ENCODE measurements around the gene LDB2. TPM values are rescaled to one million over a fixed set of nuclear protein-coding genes. Genes with fewer than 3 reads are reported as not detected.

Gene LDB2
- total RNA-seq, 1 donor from 2014 or later = 55.8 TPM

DNA sequence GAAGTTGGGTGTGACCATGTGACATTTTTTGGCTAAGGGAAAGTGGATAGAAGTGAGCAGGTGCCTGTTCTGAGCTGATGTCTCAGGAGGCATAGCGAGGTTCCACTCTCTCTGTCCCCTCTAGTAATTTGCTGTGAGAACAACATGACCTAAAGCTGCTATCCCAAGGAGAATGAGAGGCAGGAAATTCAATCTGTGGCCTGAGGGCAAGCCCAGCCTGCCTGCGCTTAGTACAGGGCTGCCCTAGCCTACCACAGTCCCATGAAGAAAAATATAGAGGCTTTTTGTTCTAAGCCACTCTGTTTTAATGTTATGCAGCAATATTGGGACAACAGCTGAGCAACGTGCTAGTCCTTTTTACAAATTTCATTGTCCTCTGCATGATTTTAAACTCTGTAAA lies 193.1 kb downstream of the LDB2 start:
- Histone ChIP-seq H3K27me3 (ENCODE audit: control insufficient read depth in 3 of 3, insufficient read depth in 3 of 3, low read length in 3 of 3) (no peaks in the 10 kb centered on the region), H3K9me3 (ENCODE audit: control insufficient read depth in 3 of 3, low read length in 3 of 3) (no peaks in the 10 kb centered on the region), H3K4me1 (ENCODE audit: control insufficient read depth in 3 of 3, insufficient read depth in 3 of 3, low read length in 3 of 3) (no peaks in the 10 kb centered on the region), H3K9ac (ENCODE audit: low read depth in 1 of 3, low read length in 3 of 3) (no peak overlapping the region), H3K36me3 (ENCODE audit: control insufficient read depth in 3 of 3, insufficient read depth in 3 of 3, low read length in 3 of 3) (no peaks in the 10 kb centered on the region), H3K4me3 (ENCODE audit: low read length in 3 of 3) (no peak overlapping the region), H3K27ac (ENCODE audit: low read depth, low read length) (no peak overlapping the region)

DNA sequence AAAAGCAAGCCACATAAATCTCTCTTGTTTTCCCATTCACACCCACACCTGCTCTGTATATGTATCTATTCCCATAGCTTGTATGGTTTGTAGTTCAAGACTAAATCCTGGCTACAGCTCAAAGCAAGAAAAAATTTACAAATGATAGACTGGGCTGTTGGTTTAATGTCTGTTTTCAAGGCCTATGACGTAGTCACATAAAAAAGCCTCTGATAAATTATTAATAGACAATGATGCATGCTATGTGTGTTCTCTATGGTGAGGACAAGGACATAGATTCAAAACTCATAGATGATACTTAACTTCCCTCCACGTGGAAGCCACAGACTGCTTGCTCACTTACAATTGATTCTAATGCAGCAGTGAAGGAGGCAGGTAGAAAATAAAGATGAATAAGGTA lies 194.0 kb downstream of the LDB2 start:
- Histone ChIP-seq H3K27ac (ENCODE audit: low read depth, low read length) (no peak overlapping the region), H3K9me3 (ENCODE audit: control insufficient read depth in 3 of 3, low read length in 3 of 3) (no peaks in the 10 kb centered on the region), H3K4me3 (ENCODE audit: low read length in 3 of 3) (no peak overlapping the region), H3K9ac (ENCODE audit: low read depth in 1 of 3, low read length in 3 of 3) (no peak overlapping the region), H3K27me3 (ENCODE audit: control insufficient read depth in 3 of 3, insufficient read depth in 3 of 3, low read length in 3 of 3) (no peaks in the 10 kb centered on the region), H3K4me1 (ENCODE audit: control insufficient read depth in 3 of 3, insufficient read depth in 3 of 3, low read length in 3 of 3) (no peaks in the 10 kb centered on the region), H3K36me3 (ENCODE audit: control insufficient read depth in 3 of 3, insufficient read depth in 3 of 3, low read length in 3 of 3) (no peaks in the 10 kb centered on the region)

DNA sequence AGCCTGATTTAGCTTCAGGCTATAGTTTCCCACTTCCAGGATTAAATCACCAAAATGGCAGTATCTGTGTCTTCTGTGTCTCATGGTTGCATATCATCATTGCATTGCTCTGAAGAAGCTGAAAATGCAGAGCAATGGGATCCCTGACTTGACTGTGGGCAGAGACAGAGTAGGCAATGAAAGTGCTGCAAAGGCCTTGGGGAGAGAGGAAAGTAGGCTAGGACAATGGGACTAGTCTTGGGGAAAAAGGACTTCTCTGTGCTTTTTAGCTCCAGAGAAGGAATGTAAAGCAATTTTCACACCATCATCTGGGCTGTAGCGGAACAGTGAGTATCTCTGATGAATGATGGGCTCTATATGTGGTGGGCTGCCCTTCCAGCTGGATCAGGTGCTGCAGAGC lies 202.5 kb downstream of the LDB2 start:
- no peaks in the 10 kb centered on the region for H3K27me3 ChIP-seq (ENCODE audit: control insufficient read depth in 3 of 3, insufficient read depth in 3 of 3, low read length in 3 of 3)
- no peaks in the 10 kb centered on the region for H3K36me3 ChIP-seq (ENCODE audit: control insufficient read depth in 3 of 3, insufficient read depth in 3 of 3, low read length in 3 of 3)
- H3K27ac ChIP-seq (ENCODE audit: low read depth, low read length) = no peak overlapping the region
- peaks cover 0 to 6% (median 0%) of the 10 kb centered on the region in 3 donors for H3K4me1 ChIP-seq (ENCODE audit: control insufficient read depth in 3 of 3, insufficient read depth in 3 of 3, low read length in 3 of 3)
- no peaks in the 10 kb centered on the region for H3K9me3 ChIP-seq (ENCODE audit: control insufficient read depth in 3 of 3, low read length in 3 of 3)
- no peak overlapping the region for H3K9ac ChIP-seq (ENCODE audit: low read depth in 1 of 3, low read length in 3 of 3)
- H3K4me3 ChIP-seq (ENCODE audit: low read length in 3 of 3) = no peak overlapping the region

GRCh38 chr4:16694884-16695276 lies 203.6 kb downstream of the LDB2 start:
- no peaks in the 10 kb centered on the region for H3K27me3 ChIP-seq (ENCODE audit: control insufficient read depth in 3 of 3, insufficient read depth in 3 of 3, low read length in 3 of 3)
- no peaks in the 10 kb centered on the region for H3K36me3 ChIP-seq (ENCODE audit: control insufficient read depth in 3 of 3, insufficient read depth in 3 of 3, low read length in 3 of 3)
- no peak overlapping the region for H3K27ac ChIP-seq (ENCODE audit: low read depth, low read length)
- no peaks in the 10 kb centered on the region for H3K9me3 ChIP-seq (ENCODE audit: control insufficient read depth in 3 of 3, low read length in 3 of 3)
- H3K9ac ChIP-seq (ENCODE audit: low read depth in 1 of 3, low read length in 3 of 3) = no peak overlapping the region
- H3K4me3 ChIP-seq (ENCODE audit: low read length in 3 of 3) = no peak overlapping the region
- H3K4me1 ChIP-seq (ENCODE audit: control insufficient read depth in 3 of 3, insufficient read depth in 3 of 3, low read length in 3 of 3) = peaks cover 0 to 6% (median 0%) of the 10 kb centered on the region in 3 donors

DNA sequence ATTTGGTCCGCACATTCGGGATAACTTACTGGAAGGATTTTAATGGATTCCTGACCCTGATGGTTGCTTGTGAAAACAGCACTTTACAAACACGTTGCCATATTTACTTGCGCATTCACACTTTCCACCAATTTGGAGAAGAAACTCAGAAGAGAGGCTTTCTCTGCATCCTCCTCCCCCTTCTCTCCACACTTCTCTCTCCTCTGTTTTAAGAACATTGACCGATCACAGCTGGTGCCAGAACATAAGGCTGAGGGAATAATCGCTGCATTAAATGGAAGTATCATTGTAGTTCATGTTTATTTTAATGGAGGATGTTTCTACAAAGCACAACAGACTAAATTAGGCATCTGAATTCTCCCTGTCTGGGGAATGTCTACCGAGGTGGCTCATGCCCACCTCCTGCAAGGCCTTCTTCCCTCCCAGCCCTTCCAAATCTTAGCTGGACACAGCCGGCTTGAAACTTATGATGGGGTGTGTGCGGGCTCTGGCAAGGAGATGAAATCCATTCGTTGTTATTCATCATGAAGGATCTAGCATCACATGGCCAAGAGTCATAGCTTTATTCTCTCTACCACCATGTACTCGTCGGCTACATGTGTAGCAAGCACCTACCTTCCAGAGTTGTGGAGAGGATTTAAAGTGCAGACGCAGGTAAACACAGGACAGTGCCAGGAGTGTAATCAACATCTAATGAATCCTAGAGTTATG lies 204.1 kb downstream of the LDB2 start:
- Histone ChIP-seq H3K36me3 (ENCODE audit: control insufficient read depth in 3 of 3, insufficient read depth in 3 of 3, low read length in 3 of 3) (no peaks in the 10 kb centered on the region), H3K4me1 (ENCODE audit: control insufficient read depth in 3 of 3, insufficient read depth in 3 of 3, low read length in 3 of 3) (peaks cover 0 to 6% (median 0%) of the 10 kb centered on the region in 3 donors), H3K27me3 (ENCODE audit: control insufficient read depth in 3 of 3, insufficient read depth in 3 of 3, low read length in 3 of 3) (no peaks in the 10 kb centered on the region), H3K27ac (ENCODE audit: low read depth, low read length) (no peak overlapping the region), H3K9ac (ENCODE audit: low read depth in 1 of 3, low read length in 3 of 3) (no peak overlapping the region), H3K4me3 (ENCODE audit: low read length in 3 of 3) (no peak overlapping the region), H3K9me3 (ENCODE audit: control insufficient read depth in 3 of 3, low read length in 3 of 3) (no peaks in the 10 kb centered on the region)

DNA sequence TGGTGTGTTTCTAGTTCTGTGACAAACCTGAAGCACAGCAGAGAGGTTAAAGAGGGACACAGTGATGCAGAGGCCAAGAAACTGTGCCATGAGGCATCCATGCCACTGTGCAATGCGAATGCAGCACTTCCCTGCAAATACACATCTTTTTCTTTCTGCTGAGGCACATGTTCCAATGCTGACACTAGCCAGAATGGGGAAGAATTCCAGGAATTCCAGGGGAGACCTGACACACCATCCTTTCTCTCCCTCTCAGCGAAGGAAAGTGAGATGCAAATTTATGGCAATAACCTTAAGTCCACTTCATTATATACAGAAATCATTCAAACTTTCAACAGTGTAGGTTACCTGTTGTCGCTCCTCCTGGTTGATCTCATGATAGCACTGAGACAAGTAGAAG lies 204.8 kb downstream of the LDB2 start:
- Histone ChIP-seq H3K4me3 (ENCODE audit: low read length in 3 of 3) (no peak overlapping the region), H3K36me3 (ENCODE audit: control insufficient read depth in 3 of 3, insufficient read depth in 3 of 3, low read length in 3 of 3) (no peaks in the 10 kb centered on the region), H3K9me3 (ENCODE audit: control insufficient read depth in 3 of 3, low read length in 3 of 3) (no peaks in the 10 kb centered on the region), H3K27ac (ENCODE audit: low read depth, low read length) (no peak overlapping the region), H3K27me3 (ENCODE audit: control insufficient read depth in 3 of 3, insufficient read depth in 3 of 3, low read length in 3 of 3) (no peaks in the 10 kb centered on the region), H3K4me1 (ENCODE audit: control insufficient read depth in 3 of 3, insufficient read depth in 3 of 3, low read length in 3 of 3) (peaks cover 0 to 6% (median 0%) of the 10 kb centered on the region in 3 donors), H3K9ac (ENCODE audit: low read depth in 1 of 3, low read length in 3 of 3) (no peak overlapping the region)

- no peaks in the 10 kb centered on the region for H3K9me3 ChIP-seq (ENCODE audit: control insufficient read depth in 3 of 3, low read length in 3 of 3)
- no peaks in the 10 kb centered on the region for H3K36me3 ChIP-seq (ENCODE audit: control insufficient read depth in 3 of 3, insufficient read depth in 3 of 3, low read length in 3 of 3)
- no peak overlapping the region for H3K4me3 ChIP-seq (ENCODE audit: low read length in 3 of 3)
- H3K4me1 ChIP-seq (ENCODE audit: control insufficient read depth in 3 of 3, insufficient read depth in 3 of 3, low read length in 3 of 3) = peaks cover 0 to 6% (median 0%) of the 10 kb centered on the region in 3 donors
- no peaks in the 10 kb centered on the region for H3K27me3 ChIP-seq (ENCODE audit: control insufficient read depth in 3 of 3, insufficient read depth in 3 of 3, low read length in 3 of 3)
- no peak overlapping the region for H3K27ac ChIP-seq (ENCODE audit: low read depth, low read length)
- H3K9ac ChIP-seq (ENCODE audit: low read depth in 1 of 3, low read length in 3 of 3) = no peak overlapping the region
These were observed 205.4 kb downstream of the LDB2 start for GRCh38 chr4:16692961-16693506.

GRCh38 chr4:16692524-16692923 lies 205.9 kb downstream of the LDB2 start:
- Histone ChIP-seq H3K4me3 (ENCODE audit: low read length in 3 of 3) (no peak overlapping the region), H3K9me3 (ENCODE audit: control insufficient read depth in 3 of 3, low read length in 3 of 3) (no peaks in the 10 kb centered on the region), H3K27me3 (ENCODE audit: control insufficient read depth in 3 of 3, insufficient read depth in 3 of 3, low read length in 3 of 3) (no peaks in the 10 kb centered on the region), H3K4me1 (ENCODE audit: control insufficient read depth in 3 of 3, insufficient read depth in 3 of 3, low read length in 3 of 3) (peaks cover 0 to 6% (median 0%) of the 10 kb centered on the region in 3 donors), H3K27ac (ENCODE audit: low read depth, low read length) (no peak overlapping the region), H3K9ac (ENCODE audit: low read depth in 1 of 3, low read length in 3 of 3) (no peak overlapping the region), H3K36me3 (ENCODE audit: control insufficient read depth in 3 of 3, insufficient read depth in 3 of 3, low read length in 3 of 3) (no peaks in the 10 kb centered on the region)

- no peak overlapping the region for H3K4me3 ChIP-seq (ENCODE audit: low read length in 3 of 3)
- no peaks in the 10 kb centered on the region for H3K36me3 ChIP-seq (ENCODE audit: control insufficient read depth in 3 of 3, insufficient read depth in 3 of 3, low read length in 3 of 3)
- H3K27ac ChIP-seq (ENCODE audit: low read depth, low read length) = no peak overlapping the region
- H3K9me3 ChIP-seq (ENCODE audit: control insufficient read depth in 3 of 3, low read length in 3 of 3) = no peaks in the 10 kb centered on the region
- H3K9ac ChIP-seq (ENCODE audit: low read depth in 1 of 3, low read length in 3 of 3) = no peak overlapping the region
- H3K4me1 ChIP-seq (ENCODE audit: control insufficient read depth in 3 of 3, insufficient read depth in 3 of 3, low read length in 3 of 3) = peaks cover 0 to 6% (median 0%) of the 10 kb centered on the region in 3 donors
- no peaks in the 10 kb centered on the region for H3K27me3 ChIP-seq (ENCODE audit: control insufficient read depth in 3 of 3, insufficient read depth in 3 of 3, low read length in 3 of 3)
These were observed 206.4 kb downstream of the LDB2 start for GRCh38 chr4:16692046-16692445.

DNA sequence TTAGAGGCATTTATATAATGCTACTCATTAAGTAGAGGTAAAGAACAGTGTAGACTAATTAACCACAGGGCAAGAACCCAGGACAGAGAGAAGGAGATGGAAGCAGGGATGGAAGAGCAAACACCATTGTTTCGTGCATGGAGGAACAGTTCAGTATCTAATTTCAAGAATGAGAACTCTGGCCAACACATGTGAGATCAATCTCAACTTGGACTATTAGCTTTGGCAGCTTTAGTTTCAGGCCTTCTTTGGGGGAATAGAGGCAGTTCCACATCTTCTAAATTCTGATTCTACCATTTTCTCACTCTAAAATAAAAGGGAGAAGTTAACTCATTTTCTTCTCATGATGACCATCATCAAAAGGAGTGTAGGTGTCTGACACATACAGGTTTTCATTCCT lies 207.0 kb downstream of the LDB2 start:
- no peak overlapping the region for H3K9ac ChIP-seq (ENCODE audit: low read depth in 1 of 3, low read length in 3 of 3)
- H3K36me3 ChIP-seq (ENCODE audit: control insufficient read depth in 3 of 3, insufficient read depth in 3 of 3, low read length in 3 of 3) = no peaks in the 10 kb centered on the region
- H3K4me1 ChIP-seq (ENCODE audit: control insufficient read depth in 3 of 3, insufficient read depth in 3 of 3, low read length in 3 of 3) = peaks cover 0 to 6% (median 0%) of the 10 kb centered on the region in 3 donors
- no peak overlapping the region for H3K4me3 ChIP-seq (ENCODE audit: low read length in 3 of 3)
- H3K27me3 ChIP-seq (ENCODE audit: control insufficient read depth in 3 of 3, insufficient read depth in 3 of 3, low read length in 3 of 3) = no peaks in the 10 kb centered on the region
- H3K9me3 ChIP-seq (ENCODE audit: control insufficient read depth in 3 of 3, low read length in 3 of 3) = no peaks in the 10 kb centered on the region
- no peak overlapping the region for H3K27ac ChIP-seq (ENCODE audit: low read depth, low read length)

All from skeletal muscle tissue (tissue), 4 donors.